DND-41 (cell line): ENCODE results near the gene KLHL17.

ENCODE experiments used
- ATAC-seq: fragments of 200-7000 bp; cut with Tn5 transposase; 3 replicates; pipeline ENCODE4 v1.9.1; 2021; ENCODE audit warnings: low read depth; ENCODE audit not compliant: insufficient read depth
- DNase-seq: peaks from one replicate; pipeline ENCODE4 v3.0.0-alpha.2; 2020
- H2AFZ ChIP-seq: 2 replicates; pipeline ENCODE4 v1.6.0; 2012; ENCODE audit warnings: low read depth, low read length
- H3K27ac ChIP-seq: 2 replicates; pipeline ENCODE4 v1.5.1; 2012; ENCODE audit warnings: low read length, inconsistent platforms
- H3K27me3 ChIP-seq: fragments of 200-600 bp; sonication (generic); 2 replicates; pipeline ENCODE4 v1.6.0; 2012; ENCODE audit warnings: low read length, mild to moderate bottlenecking, inconsistent platforms; ENCODE audit not compliant: insufficient read depth, poor library complexity
- H3K36me3 ChIP-seq: 2 replicates; pipeline ENCODE4 v1.5.1; 2012; ENCODE audit warnings: low read length, inconsistent platforms; ENCODE audit not compliant: insufficient read depth
- H3K4me1 ChIP-seq: 2 replicates; pipeline ENCODE4 v1.5.1; 2012; ENCODE audit warnings: mild to moderate bottlenecking, low read length; ENCODE audit not compliant: insufficient read depth
- H3K4me2 ChIP-seq: 2 replicates; pipeline ENCODE4 v1.6.0; 2012; ENCODE audit warnings: mild to moderate bottlenecking, moderate library complexity, low read length, inconsistent platforms; ENCODE audit not compliant: insufficient read depth
- H3K4me3 ChIP-seq, 2 experiments: fragments of 200-600 bp in 1 of 2; shearing (Covaris generic) in 1 of 2; 2 replicates each; pipeline ENCODE4 v1.5.1; 2012 to 2016; ENCODE audit warnings: inconsistent platforms in 2 of 2, low read length in 2 of 2, mild to moderate bottlenecking in 2 of 2, low read depth in 1 of 2, moderate library complexity in 1 of 2
- H3K79me2 ChIP-seq: 2 replicates; pipeline ENCODE4 v1.6.0; 2012; ENCODE audit warnings: low read length, inconsistent platforms; ENCODE audit not compliant: insufficient read depth
- H3K9ac ChIP-seq: 2 replicates; pipeline ENCODE4 v1.6.0; 2012; ENCODE audit warnings: low read depth, mild to moderate bottlenecking, inconsistent platforms, low read length, moderate library complexity
- H3K9me3 ChIP-seq: 2 replicates; pipeline ENCODE4 v1.5.1; 2012; ENCODE audit warnings: low read length, moderate library complexity, mild to moderate bottlenecking, inconsistent platforms; ENCODE audit not compliant: insufficient read depth, severe bottlenecking
- H4K20me1 ChIP-seq: 2 replicates; pipeline ENCODE4 v1.6.0; 2012; ENCODE audit warnings: low read length; ENCODE audit not compliant: insufficient read depth
- CTCF ChIP-seq: IDR thresholded peaks from 2 replicates; pipeline ENCODE4 v1.5.1; 2012; ENCODE audit warnings: borderline replicate concordance, low read length, moderate library complexity, mild to moderate bottlenecking; ENCODE audit not compliant: poor library complexity, severe bottlenecking; ENCODE audit errors: extremely low read depth
- EZH2 ChIP-seq: IDR thresholded peaks from 3 replicates; pipeline ENCODE4 v1.6.1; 2012; ENCODE audit warnings: borderline replicate concordance, low read depth, mild to moderate bottlenecking, moderate library complexity, low read length, inconsistent platforms; ENCODE audit not compliant: severe bottlenecking

The KLHL17 gene

GRCh38 chr1:912740-913301 lies 47.6 kb upstream of the KLHL17 start:
- Histone ChIP-seq H3K4me2 (no peak overlapping the region), H4K20me1 (peaks cover 29% of the 10 kb centered on the region), H3K4me3 (no peak overlapping the region), H2AFZ (no peak overlapping the region), H3K9ac (no peak overlapping the region), H3K4me1 (no peaks in the 10 kb centered on the region), H3K27ac (no peak overlapping the region), H3K27me3 (peaks cover 5% of the 10 kb centered on the region), H3K79me2 (no peaks in the 10 kb centered on the region), H3K36me3 (no peaks in the 10 kb centered on the region; the same call in 1 of the 2 replicates), H3K9me3 (no peaks in the 10 kb centered on the region)
- ATAC-seq (peak; percentile 44), DNase-seq (peak; percentile 15)
- TF ChIP-seq EZH2 (no peak), CTCF (peak; percentile 28)

GRCh38 chr1:913491-914130 lies 46.8 kb upstream of the KLHL17 start:
- H2AFZ ChIP-seq, result no peak overlapping the region
- peaks cover 12% of the 10 kb centered on the region for H3K27me3 ChIP-seq
- no peak overlapping the region for H3K4me2 ChIP-seq
- no peaks in the 10 kb centered on the region for H3K79me2 ChIP-seq
- no peak for ATAC-seq
- H3K4me3 ChIP-seq, result no peak overlapping the region
- no peaks in the 10 kb centered on the region for H3K36me3 ChIP-seq
- H3K27ac ChIP-seq, result no peak overlapping the region
- no peak for DNase-seq
- peaks cover 31% of the 10 kb centered on the region for H4K20me1 ChIP-seq
- TF ChIP-seq EZH2, result no peak
- no peak for TF ChIP-seq CTCF
- H3K9ac ChIP-seq, result no peak overlapping the region
- no peaks in the 10 kb centered on the region for H3K4me1 ChIP-seq
- H3K9me3 ChIP-seq, result no peaks in the 10 kb centered on the region

- H4K20me1 ChIP-seq, result peaks cover 36% of the 10 kb centered on the region
- H3K4me1 ChIP-seq, result no peaks in the 10 kb centered on the region
- TF ChIP-seq EZH2, result no peak
- TF ChIP-seq CTCF, result no peak
These were observed 46.1 kb upstream of the KLHL17 start for GRCh38 chr1:914131-914890.

More at GRCh38 chr1:914131-914890, 46.1 kb upstream of the KLHL17 start:
- Histone ChIP-seq H3K36me3 (no peaks in the 10 kb centered on the region), H3K9ac (no peak overlapping the region), H3K79me2 (no peaks in the 10 kb centered on the region), H3K4me2 (no peak overlapping the region), H3K9me3 (no peaks in the 10 kb centered on the region), H3K27ac (no peak overlapping the region), H3K4me3 (no peak overlapping the region), H3K27me3 (peaks cover 12% of the 10 kb centered on the region), H2AFZ (no peak overlapping the region)
- no peak for DNase-seq
- no peak for ATAC-seq
